Anterior cingulate cortex (tissue), 58 donors: ENCODE data around the gene HARBI1.
A peak's percentile ranks its signal among the peaks of the same experiment; 100 is the strongest.

Source experiments
- DNase-seq, 58 donors: peaks; one replicate each; lab custom pipeline; 2025; lab: John Stamatoyannopoulos, UW

HARBI1 gene

DNA sequence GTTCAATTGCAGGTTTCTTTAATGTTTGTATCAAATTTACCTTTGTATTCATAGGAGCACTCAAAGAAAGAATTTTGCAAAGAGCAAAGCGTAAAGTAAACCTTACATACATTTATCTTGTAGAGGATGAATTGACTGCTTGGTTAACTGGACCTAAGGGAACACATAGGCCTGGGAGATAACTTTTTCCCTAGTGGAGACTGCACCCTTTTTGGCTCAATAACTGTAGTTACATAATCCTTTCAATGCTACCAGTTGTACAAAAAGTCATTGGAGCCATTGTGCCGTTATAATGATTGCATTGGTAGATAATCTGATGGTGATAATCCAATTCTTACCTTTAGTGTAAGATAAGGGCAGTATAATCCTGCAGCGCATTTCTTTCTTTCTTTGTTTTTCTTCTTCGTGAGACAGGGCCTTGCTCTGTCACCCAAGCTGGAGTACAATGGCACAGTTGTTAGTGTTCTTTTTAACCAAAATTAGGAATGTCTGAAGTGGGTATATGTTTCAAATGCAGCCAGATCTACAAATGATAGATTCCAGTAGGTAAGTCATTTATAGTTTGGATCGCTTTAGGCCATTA, 18.6 kb upstream of the HARBI1 start:
- no peak for DNase-seq

DNA sequence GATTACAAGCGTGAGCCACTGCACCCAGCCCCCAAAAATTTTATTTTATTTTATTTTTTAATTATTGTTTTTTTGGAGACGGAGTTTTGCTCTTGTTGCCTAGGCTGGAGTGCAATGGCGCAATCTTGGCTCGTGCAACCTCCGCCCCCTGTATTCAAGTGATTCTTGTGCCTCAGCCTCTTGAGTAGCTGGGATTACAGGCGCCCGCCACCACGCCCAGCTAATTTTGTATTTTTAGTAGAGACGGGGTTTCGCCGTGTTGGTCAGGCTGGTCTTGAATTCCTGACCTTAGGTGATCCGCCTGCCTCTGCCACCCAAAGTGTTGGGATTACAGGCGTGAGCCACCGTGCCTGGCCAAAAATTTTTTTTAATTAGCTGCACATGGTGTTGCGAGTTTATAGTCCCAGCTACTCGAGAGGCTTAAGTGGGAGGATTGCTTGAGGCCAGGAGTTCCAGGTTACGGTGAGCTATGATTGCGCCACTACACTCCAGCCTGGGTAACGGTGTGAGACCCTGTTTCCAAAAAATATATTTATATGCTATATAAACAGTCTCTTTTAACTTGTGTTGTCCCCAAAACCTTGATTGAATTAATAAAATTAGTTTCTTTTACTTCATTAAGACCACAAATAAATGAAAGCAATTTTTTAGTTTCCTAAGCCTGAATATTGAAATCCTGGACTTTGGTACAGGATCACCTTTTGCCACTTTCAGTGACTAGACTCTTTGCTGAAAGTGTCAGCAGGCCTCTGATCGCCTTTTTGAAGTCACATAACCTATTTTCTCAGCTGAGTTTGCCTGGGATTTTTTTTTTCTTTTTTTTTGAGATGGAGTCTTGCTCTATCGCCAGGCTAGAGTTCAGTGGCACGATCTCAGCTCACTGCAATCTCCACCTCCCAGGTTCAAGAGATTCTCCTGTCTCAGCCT, 16.5 kb upstream of the HARBI1 start:
- no peak for DNase-seq

DNA sequence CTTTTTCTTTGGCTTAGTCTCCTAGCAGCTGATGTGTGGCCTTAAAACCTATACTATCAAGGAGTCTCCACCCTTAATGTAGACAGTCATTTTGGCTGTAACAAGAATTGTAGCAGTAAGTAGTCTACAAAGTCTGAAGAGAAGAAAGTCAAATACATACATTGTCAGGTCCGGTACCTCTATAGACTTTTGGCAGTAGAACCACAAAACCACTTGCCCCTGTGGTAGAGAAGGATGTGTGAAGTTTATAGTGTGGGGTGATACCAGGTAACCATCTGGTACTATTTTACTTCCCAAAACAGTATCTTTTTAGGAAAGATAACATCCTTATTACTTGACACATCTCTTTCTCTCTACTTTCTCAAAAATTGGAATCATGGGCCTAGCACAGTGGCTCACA, 15.5 kb upstream of the HARBI1 start:
- DNase-seq = no peak

DNA sequence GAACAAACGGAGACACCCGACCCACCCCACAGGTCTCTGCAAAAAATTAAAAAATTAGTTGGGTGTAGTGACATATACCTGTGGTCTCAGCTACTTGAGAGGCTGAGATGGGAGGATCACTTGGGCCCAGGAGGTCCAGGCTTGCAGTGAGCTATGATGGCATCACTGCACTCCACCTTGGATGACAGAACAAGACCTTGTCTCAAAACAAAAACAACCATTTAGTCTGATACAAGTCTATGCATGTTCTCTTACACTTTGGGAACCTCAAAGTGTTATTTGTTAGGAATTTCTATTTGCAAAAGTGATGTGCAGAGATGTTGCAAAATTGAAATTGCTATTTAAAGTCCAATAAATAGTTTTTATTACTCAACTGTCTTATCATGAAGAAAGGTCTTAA, 14.6 kb upstream of the HARBI1 start:
- no peak for DNase-seq

DNA sequence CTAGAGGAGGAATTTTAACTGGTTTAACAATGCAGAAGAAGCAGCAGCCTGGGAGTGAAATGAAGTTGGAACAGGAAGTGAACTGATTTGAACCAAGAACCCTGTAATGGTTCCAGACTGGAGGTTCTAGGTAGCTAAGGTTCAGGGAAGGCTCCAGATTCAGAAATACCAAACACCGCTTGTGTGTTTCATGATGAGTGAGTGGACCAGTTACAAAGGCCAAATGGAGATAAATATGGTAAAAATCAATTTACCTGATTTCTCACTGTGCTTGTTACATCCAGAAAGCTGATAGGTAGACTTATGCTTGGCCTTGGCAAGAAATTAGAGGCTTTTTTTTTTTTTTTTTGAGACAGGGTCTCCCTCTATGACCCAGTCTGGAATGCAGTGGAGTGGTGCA, 13.2 kb upstream of the HARBI1 start:
- no peak for DNase-seq

DNA sequence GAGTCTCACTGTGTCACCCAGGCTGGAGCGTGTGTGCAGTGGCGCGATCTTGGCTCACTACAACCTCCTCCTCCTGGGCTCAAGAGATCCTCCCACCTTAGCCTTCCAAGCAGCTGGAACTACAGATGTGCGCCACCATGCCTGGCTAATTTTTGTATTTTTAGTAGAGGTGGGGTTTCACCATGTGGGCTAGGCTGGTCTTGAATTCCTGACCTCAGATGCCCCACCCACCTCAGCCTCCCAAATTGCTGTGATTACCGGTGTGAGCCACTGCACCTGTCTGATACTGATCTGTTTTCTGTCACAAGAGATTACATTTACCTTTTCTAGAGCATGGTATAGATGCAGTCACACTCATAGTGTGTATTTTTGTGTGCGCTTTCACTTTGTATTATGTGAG, 11.9 kb upstream of the HARBI1 start:
- DNase-seq = no peak

DNA sequence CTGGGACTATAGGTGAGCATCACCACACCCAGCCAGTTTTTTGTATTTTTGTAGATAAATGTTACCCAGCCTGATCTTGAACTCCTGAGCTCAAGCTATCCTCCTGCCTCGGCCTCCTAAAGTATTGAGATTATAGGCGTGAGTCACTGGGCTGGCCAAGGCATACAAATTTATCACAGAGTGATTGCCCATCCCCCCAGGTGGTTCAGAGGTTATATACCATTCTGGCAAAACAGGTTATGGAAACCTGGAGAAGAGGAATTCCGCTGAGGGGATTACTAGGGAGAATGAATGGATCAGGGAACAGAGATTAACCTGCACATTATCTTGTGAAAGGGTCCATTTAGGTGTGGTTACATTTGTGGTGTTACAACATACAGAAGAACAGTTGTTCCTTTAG, 8.4 kb upstream of the HARBI1 start:
- DNase-seq = no peak

DNA sequence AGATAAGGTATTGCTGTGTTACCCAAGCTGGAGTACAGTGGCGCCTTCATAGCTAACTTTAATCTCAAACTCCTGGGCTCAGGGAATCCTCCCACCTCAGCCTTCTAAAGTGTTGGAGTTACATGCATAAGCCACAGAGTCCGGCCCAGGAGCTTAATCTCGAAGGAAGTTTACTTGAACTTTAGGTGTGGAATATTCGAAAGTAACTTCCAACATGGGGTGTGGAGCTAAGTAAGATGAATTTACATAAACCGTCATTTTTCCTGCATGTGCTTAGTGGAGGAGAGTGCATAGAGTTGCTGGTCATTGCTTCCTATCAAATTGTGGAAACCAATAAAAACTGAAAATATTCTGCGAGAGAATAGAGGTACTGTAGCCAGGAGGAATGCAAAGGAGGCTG, 1.8 kb upstream of the HARBI1 start:
- no peak for DNase-seq

DNA sequence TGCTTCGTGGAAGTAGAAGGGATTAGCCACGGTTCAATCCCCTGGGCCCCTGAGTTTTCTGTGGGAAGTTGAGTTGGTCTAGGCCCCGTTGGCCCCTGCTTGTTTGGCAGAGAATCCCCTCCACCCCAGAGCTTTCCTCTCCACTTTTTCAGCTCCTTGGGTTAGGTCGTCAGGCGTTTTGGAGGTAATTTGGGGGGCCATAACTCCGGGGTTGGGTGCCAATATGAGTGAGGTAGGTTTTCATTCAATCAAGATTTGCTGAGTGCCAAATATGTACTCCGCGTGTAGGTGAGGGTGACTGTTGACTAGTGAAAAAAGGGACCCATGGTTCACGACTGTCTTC, 916 bp upstream of the HARBI1 start:
- DNase-seq = no peak

DNA sequence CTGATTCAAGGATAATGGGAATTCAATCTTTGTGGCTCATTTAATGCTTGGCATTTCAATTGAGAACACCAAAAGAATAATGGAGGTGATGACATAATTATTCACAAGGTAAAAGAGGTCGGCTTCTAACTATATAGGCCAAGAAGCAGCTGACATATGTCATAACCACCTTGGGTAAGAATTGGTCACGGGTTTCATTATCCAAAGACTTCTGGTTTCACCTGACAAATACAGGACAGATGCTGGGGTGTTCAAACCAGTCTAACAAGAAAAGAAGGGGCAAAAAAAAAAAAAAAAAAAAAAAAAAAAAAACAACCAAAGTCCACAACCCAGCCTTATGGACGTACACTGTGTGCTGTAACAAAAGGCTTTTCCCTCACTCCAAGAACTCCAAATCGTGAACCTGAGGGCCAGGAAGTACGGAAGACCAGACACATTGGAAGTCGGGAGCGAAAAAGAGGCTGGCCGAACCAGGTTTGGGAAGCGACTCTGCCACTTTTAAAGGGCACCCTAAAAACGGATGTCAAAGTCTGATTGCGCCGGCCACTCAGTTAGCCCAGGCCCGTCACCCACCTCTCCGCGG, 385 bp downstream of the HARBI1 start:
- no peak for DNase-seq

DNA sequence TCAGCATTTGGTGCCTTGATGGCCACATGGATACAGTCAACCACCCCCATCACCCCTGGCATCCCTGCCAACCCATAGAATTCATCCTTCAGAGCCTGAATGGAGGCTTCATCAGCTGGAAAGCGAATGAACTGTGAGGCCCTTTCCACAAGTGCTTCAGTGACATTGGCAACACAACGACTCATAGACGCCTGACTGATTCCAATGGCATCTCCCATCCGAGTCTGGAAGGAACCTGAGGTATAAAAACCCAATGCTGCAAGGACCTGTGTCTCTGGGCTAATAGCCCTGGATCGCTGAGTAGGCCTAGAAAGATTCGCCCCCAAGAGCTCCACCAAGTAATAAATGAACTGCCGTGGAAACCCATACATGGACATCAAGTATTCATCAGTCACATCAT, 1.3 kb downstream of the HARBI1 start:
- DNase-seq = no peak

DNA sequence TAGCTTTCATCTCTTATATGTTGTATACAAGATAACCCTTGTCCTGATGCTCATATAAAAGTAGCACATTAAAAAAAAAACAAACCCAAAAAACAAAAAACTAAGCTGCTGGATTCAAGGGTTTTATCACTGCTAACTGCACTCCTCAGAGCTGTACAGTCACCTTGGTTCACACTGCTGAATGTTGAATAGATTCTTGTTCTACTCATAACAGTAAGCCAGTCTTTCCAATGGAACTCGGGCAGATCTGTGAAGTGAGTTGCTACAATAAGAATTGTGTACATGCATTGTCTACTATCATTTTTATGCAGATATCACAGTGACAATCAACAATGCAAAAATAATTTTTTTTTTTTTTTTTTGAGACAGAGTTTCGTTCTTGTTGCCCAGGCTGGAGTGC, 4.7 kb downstream of the HARBI1 start:
- peak in 5 of 58 donors; percentile 10 to 62 (median 17) for DNase-seq

DNA sequence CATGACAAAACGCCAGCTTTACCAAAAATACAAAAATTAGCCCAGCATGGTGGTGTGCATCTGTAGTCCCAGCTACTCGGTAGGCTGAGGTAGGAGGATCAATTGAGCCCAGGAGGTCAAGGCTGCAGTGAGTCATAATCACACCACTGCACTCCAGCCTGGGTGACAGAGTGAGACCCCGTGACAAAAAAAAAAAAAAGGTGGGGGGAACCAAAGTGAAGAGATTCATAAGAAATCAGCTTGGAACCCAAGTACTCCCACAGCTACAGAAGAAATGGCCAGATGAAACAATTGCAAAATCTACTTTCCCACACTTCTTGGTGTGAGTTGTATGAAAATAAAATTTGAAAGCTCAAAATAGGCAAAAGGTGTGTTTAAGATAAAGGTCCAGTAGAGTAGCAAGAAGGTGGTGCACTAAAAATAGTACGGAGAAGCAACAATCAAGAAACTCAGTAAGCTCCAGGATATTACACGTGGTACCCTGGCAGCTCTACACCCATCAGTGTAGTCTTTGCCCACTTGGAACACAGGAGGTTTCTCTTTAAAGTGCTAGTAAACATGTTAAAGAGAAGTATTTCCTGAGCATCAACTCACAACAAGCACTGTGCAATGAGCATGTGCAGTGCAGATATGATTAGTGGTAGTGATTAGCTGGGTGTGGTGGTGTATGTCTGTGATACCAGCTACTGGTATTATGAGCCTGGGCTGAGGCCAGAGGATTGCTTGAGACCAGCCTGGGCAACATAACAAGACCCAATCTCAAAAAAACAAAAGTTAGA, 5.3 kb downstream of the HARBI1 start:
- peak in 1 of 58 donors; percentile 22 for DNase-seq

DNA sequence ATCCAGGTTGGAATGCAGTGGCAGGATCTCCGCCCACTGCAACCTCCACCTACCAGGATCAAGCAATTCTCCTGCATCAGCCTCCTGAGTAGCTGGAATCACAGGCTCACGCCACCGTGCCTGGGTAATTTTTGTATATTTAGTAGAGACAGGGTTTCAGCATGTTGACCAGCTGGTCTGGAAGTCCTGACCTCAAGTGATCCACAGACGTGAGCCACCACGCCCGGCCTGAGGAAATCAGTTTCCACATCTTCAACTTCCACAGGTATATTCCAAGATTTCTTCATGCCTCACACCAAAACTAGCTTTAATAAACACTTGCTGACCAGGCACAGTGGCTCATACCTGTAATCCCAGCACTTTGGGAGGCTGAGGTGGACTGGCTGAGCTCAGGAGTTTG, 7.6 kb downstream of the HARBI1 start:
- DNase-seq = no peak

DNA sequence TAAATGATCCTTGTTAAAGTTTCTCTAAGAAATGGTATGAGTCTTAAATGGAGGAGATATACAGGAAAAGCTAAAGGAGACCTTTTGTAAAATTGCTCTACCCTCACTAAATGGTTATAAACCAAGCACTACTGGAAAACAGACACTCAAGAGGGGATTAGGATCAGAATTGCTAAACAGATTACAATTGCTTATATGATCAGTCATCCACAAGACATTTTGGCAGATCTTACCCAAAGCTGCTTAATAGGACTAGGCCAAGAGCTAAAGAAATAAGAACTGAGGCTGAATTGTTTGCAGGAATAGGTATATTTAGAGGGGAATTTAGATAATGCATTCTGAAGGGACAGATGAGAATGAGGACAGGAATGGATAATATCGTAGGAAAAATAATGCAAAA, 9.5 kb downstream of the HARBI1 start:
- no peak for DNase-seq

DNA sequence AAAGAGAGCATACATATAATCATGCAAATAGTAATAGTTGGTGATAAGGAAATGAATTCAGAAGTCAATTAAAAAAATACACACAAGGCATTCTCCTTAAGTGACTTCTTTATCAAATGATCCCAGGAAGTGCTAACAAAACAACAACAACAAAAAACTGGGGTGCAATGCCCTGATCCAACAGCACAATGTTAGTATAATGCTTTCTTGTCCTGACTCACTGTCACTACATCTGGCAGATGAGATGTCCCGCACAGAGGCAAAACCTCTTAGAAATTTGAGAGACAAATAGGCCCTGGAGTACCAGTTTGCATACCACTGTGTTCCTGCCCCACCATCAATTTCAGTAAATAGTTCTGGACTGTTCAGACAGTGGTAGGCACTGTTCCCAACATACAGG, 12.2 kb downstream of the HARBI1 start:
- peak in 2 of 58 donors; percentile 13 to 18 for DNase-seq

DNA sequence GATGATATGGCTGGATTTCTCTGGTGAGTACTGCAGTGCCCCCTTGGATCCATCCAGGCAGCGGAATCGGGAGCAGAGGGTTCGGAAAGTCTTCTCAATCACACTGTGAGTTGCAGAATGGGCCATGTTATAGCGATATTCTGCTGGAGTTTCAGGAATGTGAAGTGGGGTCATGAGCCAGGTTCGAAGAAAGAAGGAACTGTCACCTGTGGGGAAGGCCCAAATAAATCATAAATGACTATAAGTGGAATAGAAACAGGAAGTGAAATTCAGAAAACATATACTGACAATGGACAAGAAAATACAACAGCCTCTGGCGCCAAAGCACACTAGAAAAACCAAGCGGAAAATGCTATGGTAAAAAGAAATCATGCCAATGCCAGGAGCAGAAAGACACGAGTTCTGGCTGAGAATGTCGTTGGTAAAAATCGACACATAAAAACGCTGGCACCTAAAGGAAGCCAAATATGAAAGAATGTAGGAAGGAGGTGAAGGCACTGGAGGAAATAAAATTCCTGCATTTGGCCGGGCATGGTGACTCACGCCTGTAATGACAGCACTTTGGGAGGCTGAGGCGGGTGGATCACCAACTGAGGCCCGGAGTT, 13.2 kb downstream of the HARBI1 start:
- DNase-seq = no peak

DNA sequence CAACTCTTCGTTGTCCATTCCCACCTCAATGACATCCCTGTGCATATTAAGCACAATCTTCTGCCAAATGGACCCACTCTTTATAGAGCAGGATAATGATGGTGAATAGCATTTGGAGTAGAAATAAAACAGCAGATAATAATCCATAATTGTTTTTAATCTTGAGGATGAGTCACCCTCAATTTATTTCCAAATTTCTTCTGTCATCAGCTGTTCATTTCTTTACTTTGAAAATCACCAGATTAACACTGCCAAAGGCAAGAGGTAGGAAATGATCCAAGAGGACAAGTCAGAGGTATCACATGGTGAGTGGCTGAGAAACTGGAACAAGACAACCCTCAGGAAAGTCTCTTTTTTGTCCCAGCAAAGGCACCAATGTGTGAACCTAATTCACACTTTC, 15.9 kb downstream of the HARBI1 start:
- DNase-seq = no peak

DNA sequence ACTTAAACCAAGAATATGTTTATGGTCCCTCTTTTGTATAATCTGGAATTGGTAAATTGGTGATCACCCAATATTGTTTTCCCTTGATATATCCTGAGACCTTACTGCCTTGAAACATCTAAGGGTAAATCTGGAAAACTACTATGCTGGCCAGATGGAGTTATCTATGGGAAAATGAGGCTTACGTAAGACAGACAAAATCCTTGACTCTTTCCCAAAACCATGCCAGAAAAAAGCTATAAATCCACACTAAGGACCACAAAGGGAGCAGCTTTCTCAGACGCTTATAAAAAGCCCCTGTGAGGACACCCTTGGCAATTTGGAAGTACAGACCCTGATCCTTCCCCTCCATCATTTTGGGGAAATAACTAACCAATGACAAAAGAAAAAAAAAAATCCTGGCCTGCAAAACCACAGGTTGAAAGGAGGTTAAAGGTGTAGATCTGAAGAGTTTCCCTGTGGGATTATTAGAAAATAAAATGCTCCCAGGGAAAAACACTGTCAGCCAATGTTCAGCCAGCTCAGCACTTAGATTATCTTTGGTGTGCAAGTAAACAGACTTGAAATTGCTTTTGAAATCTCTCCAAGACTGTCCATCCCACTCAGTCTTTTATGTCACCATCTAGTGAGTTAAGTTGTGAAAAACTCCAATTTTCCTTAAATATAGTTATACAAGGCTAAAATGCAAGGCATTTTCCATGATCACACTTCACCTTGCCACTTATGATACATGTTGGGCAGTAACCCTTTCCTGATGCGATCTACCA, 16.6 kb downstream of the HARBI1 start:
- DNase-seq = no peak
